RWPE1 (cell line): ENCODE data around the gene LRRC15.

Experiments used
- CTCF ChIA-PET: fragments of 350-600 bp; sonication (Branson Sonifier 250); formaldehyde crosslinking; extraction: SDS; loops from one replicate; lab custom pipeline; 2021; lab: Yijun Ruan, JAX
- POLR2A ChIA-PET: fragments of 400-600 bp; formaldehyde crosslinking; extraction: SDS; loops from one replicate; lab custom pipeline; 2020; ENCODE audit warnings: antibody characterized with exemption; ENCODE audit not compliant: low non-redundant PET; lab: Yijun Ruan, JAX
- DNase-seq: peaks from one replicate; pipeline ENCODE4 v3.0.0; 2012; ENCODE audit warnings: low spot score
- H3K27ac ChIP-seq: fragments of 450-650 bp; 2 replicates; pipeline ENCODE4 v1.5.1; 2017
- CTCF ChIP-seq: fragments of 450-650 bp; conservative IDR thresholded peaks from 2 replicates; pipeline ENCODE4 v1.5.1; 2017; ENCODE audit warnings: low read depth, mild to moderate bottlenecking

Gene LRRC15

DNA sequence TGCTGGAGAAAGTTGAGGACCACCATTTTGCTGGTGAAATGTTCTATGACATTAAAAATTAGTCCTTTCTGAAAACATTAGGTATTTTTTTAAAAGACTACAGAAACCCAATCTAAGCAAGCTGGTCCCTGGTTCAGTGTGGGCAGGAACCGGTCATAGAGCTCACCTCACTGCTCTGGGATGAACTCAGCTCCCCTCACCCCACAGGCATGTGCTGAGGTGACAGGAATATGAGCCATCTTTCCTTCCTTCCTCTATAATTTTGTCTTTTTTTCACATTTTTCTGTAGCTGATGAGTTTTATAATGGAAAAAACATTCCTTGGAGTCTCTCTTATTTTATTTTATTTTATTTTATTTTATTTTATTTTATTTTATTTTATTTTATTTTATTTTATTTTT lies 8.2 kb upstream of the LRRC15 start:
- ChIA-PET CTCF (interaction anchor here (0.6 kb wide), 1 partner anchor 1769 kb away, joined by 3 read pairs; no protein-coding TSS in a partner anchor), POLR2A (no interaction called here)
- no peak for DNase-seq
- no peak for TF ChIP-seq CTCF
- no peak overlapping the region for H3K27ac ChIP-seq

DNA sequence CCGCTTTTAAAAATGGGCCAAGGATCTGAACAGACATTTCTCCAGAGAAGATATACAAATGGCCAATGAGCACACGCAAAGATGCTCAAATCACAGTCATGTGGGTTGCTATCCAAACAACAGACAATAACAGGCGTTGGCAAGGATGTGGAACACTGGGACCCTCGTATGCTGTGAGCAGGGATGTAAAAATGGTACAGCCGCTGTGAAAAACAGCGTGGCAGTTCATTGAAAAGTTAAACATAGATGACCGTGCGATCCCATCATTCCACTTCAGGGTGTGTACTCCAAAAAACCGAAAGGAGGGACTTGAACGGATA lies 6.7 kb upstream of the LRRC15 start:
- CTCF ChIA-PET = no interaction called here
- no peak overlapping the region for H3K27ac ChIP-seq
- POLR2A ChIA-PET = no interaction called here
- DNase-seq = no peak
- TF ChIP-seq CTCF = no peak

- POLR2A ChIA-PET = no interaction called here
- H3K27ac ChIP-seq = no peak overlapping the region
- no peak for DNase-seq
- CTCF ChIA-PET = no interaction called here
- TF ChIP-seq CTCF = no peak
These were observed 6.1 kb upstream of the LRRC15 start for GRCh38 chr3:194375473-194376240.

DNA sequence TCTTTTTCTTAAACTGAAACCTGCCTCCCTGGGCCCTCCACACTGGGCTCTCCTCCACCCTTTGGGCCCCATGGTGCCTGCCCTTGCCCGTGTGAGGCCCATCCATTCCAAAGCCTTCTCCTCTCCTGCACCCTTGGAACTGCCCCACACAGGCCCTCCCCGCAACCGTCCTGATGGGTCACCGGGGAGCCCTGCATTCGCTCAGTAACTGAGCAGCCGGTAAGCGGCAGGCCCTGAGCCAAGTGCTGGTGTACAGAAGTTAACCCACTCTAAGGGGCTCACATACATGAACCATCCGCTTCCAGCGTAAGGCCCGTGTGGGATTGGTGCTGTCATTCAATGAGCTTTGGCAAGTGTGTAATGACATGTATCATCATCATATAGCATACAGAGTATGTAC lies 5.4 kb upstream of the LRRC15 start:
- ChIA-PET POLR2A (no interaction called here), CTCF (no interaction called here)
- no peak for DNase-seq
- H3K27ac ChIP-seq = no peak overlapping the region
- TF ChIP-seq CTCF = no peak

DNA sequence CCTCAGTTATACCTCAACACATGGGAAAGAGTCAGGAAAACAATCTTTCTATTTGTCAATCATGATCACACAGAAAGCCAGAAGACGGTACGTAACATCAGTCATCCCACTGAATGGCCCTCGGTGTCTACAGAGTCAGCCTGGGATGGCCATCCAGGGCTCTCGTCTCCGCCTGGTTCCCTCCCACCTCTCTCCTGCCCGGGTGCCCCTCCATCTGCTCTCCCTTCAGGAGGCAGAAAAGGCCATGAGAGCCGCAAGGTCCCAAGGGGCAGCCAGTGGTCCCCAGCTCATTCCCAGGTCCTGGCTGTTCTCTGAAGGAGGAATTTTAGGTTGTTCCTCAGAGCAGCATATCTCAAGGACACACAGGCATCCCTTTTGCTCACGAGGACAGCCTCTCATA lies 4.4 kb upstream of the LRRC15 start:
- ChIA-PET POLR2A (no interaction called here), CTCF (no interaction called here)
- H3K27ac ChIP-seq = no peak overlapping the region
- no peak for TF ChIP-seq CTCF
- no peak for DNase-seq

- POLR2A ChIA-PET = no interaction called here
- CTCF ChIA-PET = no interaction called here
- no peak overlapping the region for H3K27ac ChIP-seq
- DNase-seq = no peak
- no peak for TF ChIP-seq CTCF
These were observed 3.5 kb upstream of the LRRC15 start for GRCh38 chr3:194373028-194373427.

DNA sequence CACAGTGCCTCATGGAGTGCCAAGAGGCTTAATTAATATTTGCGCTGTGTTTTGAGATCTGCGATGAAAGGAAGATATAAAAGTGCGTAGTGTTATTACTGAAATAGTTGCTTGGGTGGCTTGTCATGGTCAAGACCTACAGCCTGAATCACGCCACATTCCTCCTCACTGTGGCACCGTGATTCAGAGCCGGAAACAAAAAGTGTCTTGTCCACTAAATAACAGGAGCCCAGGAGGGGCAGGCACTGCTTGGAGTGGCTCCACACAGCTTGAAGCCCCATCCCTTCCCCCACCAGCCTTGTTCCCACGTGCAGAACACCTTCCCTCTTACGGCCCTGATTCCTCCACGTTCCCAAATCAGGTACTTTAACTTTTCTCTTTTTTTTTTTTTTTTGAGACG lies 1.2 kb upstream of the LRRC15 start:
- CTCF ChIA-PET = interaction anchor here (0.7 kb wide), 1 partner anchor 31 kb away, joined by 5 read pairs; no protein-coding TSS in a partner anchor
- POLR2A ChIA-PET = no interaction called here
- no peak overlapping the region for H3K27ac ChIP-seq

More for the DNA sequence above, 1.2 kb upstream of the LRRC15 start:
- no peak for DNase-seq
- no peak for TF ChIP-seq CTCF
